Hematopoietic multipotent progenitor cell treated with erythropoietin and hydrocortisone succinate and interleukin-3 and kit ligand, for 15 days (in vitro differentiated cells): ENCODE results near the gene SMOC2.

Source experiments
- DNase-seq: peaks from one replicate; pipeline ENCODE4 v3.0.0-alpha.2; 2015; ENCODE audit warnings: low spot score

The SMOC2 gene

GRCh38 chr6:168625602-168626001 is 184.6 kb downstream of the SMOC2 start:
- DNase-seq, result no peak

- no peak for DNase-seq
Observed at GRCh38 chr6:168626046-168626602, 185.1 kb downstream of the SMOC2 start.

GRCh38 chr6:168627506-168628175 is 186.7 kb downstream of the SMOC2 start:
- DNase-seq, result no peak

- no peak for DNase-seq
Observed at GRCh38 chr6:168628176-168628553, 187.2 kb downstream of the SMOC2 start.

- no peak for DNase-seq
Observed at GRCh38 chr6:168628732-168629245, 187.8 kb downstream of the SMOC2 start.

GRCh38 chr6:168631564-168631963 is 190.6 kb downstream of the SMOC2 start:
- DNase-seq, result no peak

GRCh38 chr6:168632694-168633093 is 191.7 kb downstream of the SMOC2 start:
- DNase-seq, result no peak

- DNase-seq, result no peak
Observed at GRCh38 chr6:168634541-168635328, 193.8 kb downstream of the SMOC2 start.

- no peak for DNase-seq
Observed at GRCh38 chr6:168636147-168637004, 195.4 kb downstream of the SMOC2 start.

GRCh38 chr6:168637834-168638233 is 196.8 kb downstream of the SMOC2 start:
- no peak for DNase-seq

GRCh38 chr6:168638468-168639271 is 197.7 kb downstream of the SMOC2 start:
- DNase-seq, result no peak

GRCh38 chr6:168640181-168640580 is 199.2 kb downstream of the SMOC2 start:
- no peak for DNase-seq

GRCh38 chr6:168640768-168641167 is 199.8 kb downstream of the SMOC2 start:
- DNase-seq, result no peak

GRCh38 chr6:168641446-168641845 is 200.5 kb downstream of the SMOC2 start:
- DNase-seq, result no peak

- no peak for DNase-seq
Observed at GRCh38 chr6:168643401-168643800, 202.4 kb downstream of the SMOC2 start.

GRCh38 chr6:168645326-168645725 is 204.3 kb downstream of the SMOC2 start:
- DNase-seq, result no peak

- no peak for DNase-seq
Observed at GRCh38 chr6:168647271-168647670, 206.3 kb downstream of the SMOC2 start.

GRCh38 chr6:168648240-168649125 is 207.5 kb downstream of the SMOC2 start:
- no peak for DNase-seq

- no peak for DNase-seq
Observed at GRCh38 chr6:168649209-168649608, 208.2 kb downstream of the SMOC2 start.

- DNase-seq, result no peak
Observed at GRCh38 chr6:168650671-168651111, 209.7 kb downstream of the SMOC2 start.
